HepG2 (cell line): ENCODE data around the gene FAM118B. TPM values are rescaled to one million over a fixed set of nuclear protein-coding genes. Genes with fewer than 3 reads are reported as not detected.

Experiments used
- HNRNPL ChIP-seq: fragments of 200-400 bp; formaldehyde crosslinking; IDR thresholded peaks from 2 replicates; pipeline ENCODE4 v1.6.1; 2017; ENCODE audit warnings: mild to moderate bottlenecking, low read depth, low read length
- HOXA9 ChIP-seq: sonication (generic); formaldehyde crosslinking; IDR thresholded peaks from 2 replicates; pipeline ENCODE4 v1.8.1; 2022; ENCODE audit warnings: missing genetic modification reagents, mild to moderate bottlenecking, moderate library complexity, borderline replicate concordance
- SETDB1 ChIP-seq: sonication (generic); formaldehyde crosslinking; IDR thresholded peaks from 2 replicates; pipeline ENCODE4 v1.5.1; 2020; ENCODE audit warnings: missing genetic modification reagents, mild to moderate bottlenecking, borderline replicate concordance
- ZFP90 ChIP-seq: sonication (generic); formaldehyde crosslinking; IDR thresholded peaks from 2 replicates; pipeline ENCODE4 v1.8.0; 2022; ENCODE audit warnings: missing genetic modification reagents, mild to moderate bottlenecking, inconsistent platforms, borderline replicate concordance
- ZNF124 ChIP-seq: sonication (generic); formaldehyde crosslinking; IDR thresholded peaks from 2 replicates; pipeline ENCODE4 v1.4.0; 2020; ENCODE audit warnings: missing genetic modification reagents
- ZNF382 ChIP-seq: sonication (generic); formaldehyde crosslinking; IDR thresholded peaks from 2 replicates; pipeline ENCODE4 v1.5.0; 2020; ENCODE audit warnings: missing genetic modification reagents, mild to moderate bottlenecking, borderline replicate concordance
- ZNF451 ChIP-seq: sonication (generic); formaldehyde crosslinking; IDR thresholded peaks from 2 replicates; pipeline ENCODE4 v1.5.0; 2020; ENCODE audit warnings: mild to moderate bottlenecking, missing genetic modification reagents
- ZNF496 ChIP-seq: sonication (generic); formaldehyde crosslinking; IDR thresholded peaks from 2 replicates; pipeline ENCODE4 v1.8.1; 2023; ENCODE audit warnings: mild to moderate bottlenecking, moderate library complexity, missing genetic modification reagents; ENCODE audit not compliant: insufficient replicate concordance
- polyA plus RNA-seq, 8 experiments: library from polyadenylated mRNA; depleted of rRNA in 3 of 8; stranded (reverse) in 7 of 8; unstranded in 1 of 8; fragments of >200 nt; fragmentation: Illumina TruSeq in 4 of 8; extraction: Trizol in 4 of 8; gene quantifications; 2 replicates each; pipeline versions ENCODE4 v1.2.1 to v1.2.3, GENCODE V29; 2011 to 2016; ENCODE audit warnings: low read depth in 4 of 8, missing spikeins in 1 of 8, mixed read lengths in 1 of 8; ENCODE audit not compliant: insufficient read depth in 1 of 8
- total RNA-seq, 5 experiments: library from RNA; depleted of rRNA; stranded (reverse); fragments of >200 nt; fragmentation: Illumina TruSeq; extraction: Trizol; gene quantifications; 2 replicates each; pipeline ENCODE4 v1.2.3, GENCODE V29; 2016; ENCODE audit warnings: low read depth in 1 of 5
- TF ChIP-seq, protein P1 (sequence below): sonication (generic); formaldehyde crosslinking; IDR thresholded peaks from 2 replicates; pipeline ENCODE4 v1.4.0; 2020; ENCODE audit warnings: missing genetic modification reagents
- TF ChIP-seq, protein P2 (sequence below): IDR thresholded peaks from 2 replicates; pipeline ENCODE4 v1.6.1; 2012; ENCODE audit warnings: low read length, improper control_type of control experiment
- TF ChIP-seq, protein P3 (sequence below): sonication (generic); IDR thresholded peaks from 2 replicates; pipeline ENCODE4 v1.6.1; 2016; ENCODE audit warnings: low read depth, borderline replicate concordance
- TF ChIP-seq, protein P4 (sequence below): conservative IDR thresholded peaks from 2 replicates; pipeline ENCODE4 v1.6.1; 2018; ENCODE audit warnings: missing genetic modification reagents
- TF ChIP-seq, protein P5 (sequence below): sonication (generic); formaldehyde crosslinking; IDR thresholded peaks from 2 replicates; pipeline ENCODE4 v1.4.0; 2020; ENCODE audit warnings: missing genetic modification reagents, borderline replicate concordance
- TF ChIP-seq, protein P6 (sequence below): IDR thresholded peaks from 2 replicates; pipeline ENCODE4 v1.6.1; 2016; ENCODE audit warnings: low read depth, borderline replicate concordance
- TF ChIP-seq, protein P7 (sequence below): sonication (generic); formaldehyde crosslinking; IDR thresholded peaks from 2 replicates; pipeline ENCODE4 v1.5.0; 2020; ENCODE audit warnings: missing genetic modification reagents, mild to moderate bottlenecking, borderline replicate concordance

The FAM118B gene
- total and polyA plus RNA-seq, 2 of the 13 experiments (the other 11 are each of a cell fraction or from before 2014, with no cell fraction given) = 10.2 to 25.7 TPM

DNA sequence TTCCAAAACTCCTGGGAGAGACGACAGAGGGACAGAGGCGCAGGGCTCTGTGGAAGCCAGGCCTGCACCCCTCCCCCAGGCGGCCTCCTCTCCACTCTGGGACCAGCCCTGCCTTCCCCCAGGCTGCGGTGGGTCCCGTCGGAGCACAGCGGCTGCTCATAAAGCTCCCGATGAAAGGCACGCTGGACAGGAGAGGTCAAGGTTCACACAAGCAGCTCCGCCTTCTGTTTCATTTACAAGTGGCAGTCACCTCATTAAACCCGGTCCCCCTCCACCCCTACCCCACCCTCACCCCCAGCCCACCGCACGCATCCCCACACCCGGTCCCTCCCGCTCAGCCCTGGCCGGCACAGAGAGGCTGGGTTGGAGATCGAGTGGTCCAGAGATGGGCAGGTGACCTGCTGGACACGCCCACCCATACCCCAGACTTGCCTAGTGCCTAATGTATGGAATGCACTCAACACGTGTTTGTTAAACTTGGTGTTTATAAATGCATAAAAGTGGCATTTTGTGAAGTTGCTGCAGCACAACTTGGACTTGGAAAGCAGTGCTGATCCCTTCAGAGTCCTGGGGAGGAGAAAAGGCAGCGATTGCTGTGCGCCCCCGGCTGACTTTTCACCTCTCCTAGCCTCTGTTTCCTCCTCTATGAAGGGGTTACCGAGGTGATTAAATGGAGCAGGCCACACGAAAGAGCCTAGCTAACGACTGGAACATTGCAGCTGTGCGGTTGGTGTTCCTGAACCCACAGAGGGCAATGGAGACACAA lies 26.1 kb upstream of the FAM118B start (continued):
- TF ChIP-seq, protein P1, sequence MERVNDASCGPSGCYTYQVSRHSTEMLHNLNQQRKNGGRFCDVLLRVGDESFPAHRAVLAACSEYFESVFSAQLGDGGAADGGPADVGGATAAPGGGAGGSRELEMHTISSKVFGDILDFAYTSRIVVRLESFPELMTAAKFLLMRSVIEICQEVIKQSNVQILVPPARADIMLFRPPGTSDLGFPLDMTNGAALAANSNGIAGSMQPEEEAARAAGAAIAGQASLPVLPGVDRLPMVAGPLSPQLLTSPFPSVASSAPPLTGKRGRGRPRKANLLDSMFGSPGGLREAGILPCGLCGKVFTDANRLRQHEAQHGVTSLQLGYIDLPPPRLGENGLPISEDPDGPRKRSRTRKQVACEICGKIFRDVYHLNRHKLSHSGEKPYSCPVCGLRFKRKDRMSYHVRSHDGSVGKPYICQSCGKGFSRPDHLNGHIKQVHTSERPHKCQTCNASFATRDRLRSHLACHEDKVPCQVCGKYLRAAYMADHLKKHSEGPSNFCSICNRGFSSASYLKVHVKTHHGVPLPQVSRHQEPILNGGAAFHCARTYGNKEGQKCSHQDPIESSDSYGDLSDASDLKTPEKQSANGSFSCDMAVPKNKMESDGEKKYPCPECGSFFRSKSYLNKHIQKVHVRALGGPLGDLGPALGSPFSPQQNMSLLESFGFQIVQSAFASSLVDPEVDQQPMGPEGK (CRISPR knock-in tag) = peak; percentile 65
- TF ChIP-seq, protein P2, sequence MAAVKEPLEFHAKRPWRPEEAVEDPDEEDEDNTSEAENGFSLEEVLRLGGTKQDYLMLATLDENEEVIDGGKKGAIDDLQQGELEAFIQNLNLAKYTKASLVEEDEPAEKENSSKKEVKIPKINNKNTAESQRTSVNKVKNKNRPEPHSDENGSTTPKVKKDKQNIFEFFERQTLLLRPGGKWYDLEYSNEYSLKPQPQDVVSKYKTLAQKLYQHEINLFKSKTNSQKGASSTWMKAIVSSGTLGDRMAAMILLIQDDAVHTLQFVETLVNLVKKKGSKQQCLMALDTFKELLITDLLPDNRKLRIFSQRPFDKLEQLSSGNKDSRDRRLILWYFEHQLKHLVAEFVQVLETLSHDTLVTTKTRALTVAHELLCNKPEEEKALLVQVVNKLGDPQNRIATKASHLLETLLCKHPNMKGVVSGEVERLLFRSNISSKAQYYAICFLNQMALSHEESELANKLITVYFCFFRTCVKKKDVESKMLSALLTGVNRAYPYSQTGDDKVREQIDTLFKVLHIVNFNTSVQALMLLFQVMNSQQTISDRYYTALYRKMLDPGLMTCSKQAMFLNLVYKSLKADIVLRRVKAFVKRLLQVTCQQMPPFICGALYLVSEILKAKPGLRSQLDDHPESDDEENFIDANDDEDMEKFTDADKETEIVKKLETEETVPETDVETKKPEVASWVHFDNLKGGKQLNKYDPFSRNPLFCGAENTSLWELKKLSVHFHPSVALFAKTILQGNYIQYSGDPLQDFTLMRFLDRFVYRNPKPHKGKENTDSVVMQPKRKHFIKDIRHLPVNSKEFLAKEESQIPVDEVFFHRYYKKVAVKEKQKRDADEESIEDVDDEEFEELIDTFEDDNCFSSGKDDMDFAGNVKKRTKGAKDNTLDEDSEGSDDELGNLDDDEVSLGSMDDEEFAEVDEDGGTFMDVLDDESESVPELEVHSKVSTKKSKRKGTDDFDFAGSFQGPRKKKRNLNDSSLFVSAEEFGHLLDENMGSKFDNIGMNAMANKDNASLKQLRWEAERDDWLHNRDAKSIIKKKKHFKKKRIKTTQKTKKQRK = no peak
- TF ChIP-seq ZNF382 (CRISPR knock-in tag) = no peak
- no peak for TF ChIP-seq SETDB1 (CRISPR knock-in tag)
- TF ChIP-seq, protein P3, sequence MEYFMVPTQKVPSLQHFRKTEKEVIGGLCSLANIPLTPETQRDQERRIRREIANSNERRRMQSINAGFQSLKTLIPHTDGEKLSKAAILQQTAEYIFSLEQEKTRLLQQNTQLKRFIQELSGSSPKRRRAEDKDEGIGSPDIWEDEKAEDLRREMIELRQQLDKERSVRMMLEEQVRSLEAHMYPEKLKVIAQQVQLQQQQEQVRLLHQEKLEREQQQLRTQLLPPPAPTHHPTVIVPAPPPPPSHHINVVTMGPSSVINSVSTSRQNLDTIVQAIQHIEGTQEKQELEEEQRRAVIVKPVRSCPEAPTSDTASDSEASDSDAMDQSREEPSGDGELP = peak; percentile 49; the same call in 1 of the 2 replicates
- TF ChIP-seq ZNF124 = no peak
- TF ChIP-seq ZNF496 (CRISPR knock-in tag) = no peak
- TF ChIP-seq, protein P4, sequence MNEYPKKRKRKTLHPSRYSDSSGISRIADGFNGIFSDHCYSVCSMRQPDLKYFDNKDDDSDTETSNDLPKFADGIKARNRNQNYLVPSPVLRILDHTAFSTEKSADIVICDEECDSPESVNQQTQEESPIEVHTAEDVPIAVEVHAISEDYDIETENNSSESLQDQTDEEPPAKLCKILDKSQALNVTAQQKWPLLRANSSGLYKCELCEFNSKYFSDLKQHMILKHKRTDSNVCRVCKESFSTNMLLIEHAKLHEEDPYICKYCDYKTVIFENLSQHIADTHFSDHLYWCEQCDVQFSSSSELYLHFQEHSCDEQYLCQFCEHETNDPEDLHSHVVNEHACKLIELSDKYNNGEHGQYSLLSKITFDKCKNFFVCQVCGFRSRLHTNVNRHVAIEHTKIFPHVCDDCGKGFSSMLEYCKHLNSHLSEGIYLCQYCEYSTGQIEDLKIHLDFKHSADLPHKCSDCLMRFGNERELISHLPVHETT (CRISPR knock-in tag) = no peak
- TF ChIP-seq ZFP90 (CRISPR knock-in tag) = no peak
- TF ChIP-seq, protein P5, sequence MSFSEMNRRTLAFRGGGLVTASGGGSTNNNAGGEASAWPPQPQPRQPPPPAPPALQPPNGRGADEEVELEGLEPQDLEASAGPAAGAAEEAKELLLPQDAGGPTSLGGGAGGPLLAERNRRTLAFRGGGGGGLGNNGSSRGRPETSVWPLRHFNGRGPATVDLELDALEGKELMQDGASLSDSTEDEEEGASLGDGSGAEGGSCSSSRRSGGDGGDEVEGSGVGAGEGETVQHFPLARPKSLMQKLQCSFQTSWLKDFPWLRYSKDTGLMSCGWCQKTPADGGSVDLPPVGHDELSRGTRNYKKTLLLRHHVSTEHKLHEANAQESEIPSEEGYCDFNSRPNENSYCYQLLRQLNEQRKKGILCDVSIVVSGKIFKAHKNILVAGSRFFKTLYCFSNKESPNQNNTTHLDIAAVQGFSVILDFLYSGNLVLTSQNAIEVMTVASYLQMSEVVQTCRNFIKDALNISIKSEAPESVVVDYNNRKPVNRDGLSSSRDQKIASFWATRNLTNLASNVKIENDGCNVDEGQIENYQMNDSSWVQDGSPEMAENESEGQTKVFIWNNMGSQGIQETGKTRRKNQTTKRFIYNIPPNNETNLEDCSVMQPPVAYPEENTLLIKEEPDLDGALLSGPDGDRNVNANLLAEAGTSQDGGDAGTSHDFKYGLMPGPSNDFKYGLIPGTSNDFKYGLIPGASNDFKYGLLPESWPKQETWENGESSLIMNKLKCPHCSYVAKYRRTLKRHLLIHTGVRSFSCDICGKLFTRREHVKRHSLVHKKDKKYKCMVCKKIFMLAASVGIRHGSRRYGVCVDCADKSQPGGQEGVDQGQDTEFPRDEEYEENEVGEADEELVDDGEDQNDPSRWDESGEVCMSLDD = no peak
- TF ChIP-seq, protein P6, sequence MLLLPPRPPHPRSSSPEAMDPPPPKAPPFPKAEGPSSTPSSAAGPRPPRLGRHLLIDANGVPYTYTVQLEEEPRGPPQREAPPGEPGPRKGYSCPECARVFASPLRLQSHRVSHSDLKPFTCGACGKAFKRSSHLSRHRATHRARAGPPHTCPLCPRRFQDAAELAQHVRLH (CRISPR knock-in tag) = no peak
- TF ChIP-seq HNRNPL = 0 out of 2 replicates have a peak, but pooled peaks have one; percentile 34
- no peak for TF ChIP-seq ZNF451
- TF ChIP-seq HOXA9 (CRISPR knock-in tag) = no peak
- TF ChIP-seq, protein P7, sequence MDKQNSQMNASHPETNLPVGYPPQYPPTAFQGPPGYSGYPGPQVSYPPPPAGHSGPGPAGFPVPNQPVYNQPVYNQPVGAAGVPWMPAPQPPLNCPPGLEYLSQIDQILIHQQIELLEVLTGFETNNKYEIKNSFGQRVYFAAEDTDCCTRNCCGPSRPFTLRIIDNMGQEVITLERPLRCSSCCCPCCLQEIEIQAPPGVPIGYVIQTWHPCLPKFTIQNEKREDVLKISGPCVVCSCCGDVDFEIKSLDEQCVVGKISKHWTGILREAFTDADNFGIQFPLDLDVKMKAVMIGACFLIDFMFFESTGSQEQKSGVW = no peak
